GM21723 (cell line): ENCODE measurements around the gene RPS6KA2.

Source experiments
- ATAC-seq: cut with Tn5 transposase; IDR thresholded peaks from one replicate; pipeline ENCODE4 v1.9.1; 2021; ENCODE audit warnings: mild to moderate bottlenecking, moderate library complexity; ENCODE audit not compliant: unreplicated experiment

Gene RPS6KA2

DNA sequence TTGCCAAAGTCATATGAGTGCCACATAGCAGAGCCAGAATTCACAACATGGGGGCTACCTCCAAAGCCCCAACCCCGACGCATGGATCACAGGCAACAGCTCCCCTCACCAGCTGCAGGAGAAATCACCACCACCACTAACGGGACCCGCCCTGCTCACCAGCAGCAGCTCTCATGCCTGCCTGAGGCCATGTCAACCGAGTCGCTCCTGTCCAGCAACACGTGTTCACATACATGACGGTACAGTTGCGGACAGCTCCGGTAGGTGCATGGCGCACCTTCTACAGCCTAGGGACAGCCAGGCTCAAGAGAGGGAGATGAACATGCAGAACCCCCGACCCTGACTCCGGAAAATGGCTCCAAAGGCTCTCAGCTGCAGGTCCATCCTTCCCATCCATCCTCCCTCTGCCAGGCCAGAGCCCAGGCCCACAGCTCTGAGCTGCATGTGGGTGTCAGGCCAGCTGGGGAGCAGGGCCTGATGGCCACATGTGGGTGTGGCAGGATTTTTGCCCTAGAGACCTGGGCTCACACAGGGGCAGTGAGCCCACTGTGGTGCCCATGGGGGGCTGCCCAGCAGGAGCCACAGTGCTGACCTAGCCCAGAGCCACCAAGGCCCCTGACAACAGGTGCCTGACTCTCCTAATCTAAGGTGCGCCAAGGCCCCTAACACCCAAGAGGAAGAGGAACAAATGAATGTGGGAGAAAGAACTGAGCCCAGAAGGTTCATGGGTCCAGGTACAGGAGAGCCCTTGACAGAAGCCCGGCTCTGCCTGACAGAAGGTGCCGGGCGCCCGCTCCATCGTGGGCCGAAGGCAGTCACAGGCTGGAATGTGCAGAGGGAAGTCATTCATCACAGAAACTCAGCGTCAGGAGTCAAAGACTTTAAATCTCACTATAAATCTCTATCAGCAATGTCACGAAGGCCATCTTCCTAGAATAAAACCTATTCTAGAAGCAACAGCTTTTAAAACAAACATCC is 10.5 kb downstream of the RPS6KA2 start:
- no peak for ATAC-seq

DNA sequence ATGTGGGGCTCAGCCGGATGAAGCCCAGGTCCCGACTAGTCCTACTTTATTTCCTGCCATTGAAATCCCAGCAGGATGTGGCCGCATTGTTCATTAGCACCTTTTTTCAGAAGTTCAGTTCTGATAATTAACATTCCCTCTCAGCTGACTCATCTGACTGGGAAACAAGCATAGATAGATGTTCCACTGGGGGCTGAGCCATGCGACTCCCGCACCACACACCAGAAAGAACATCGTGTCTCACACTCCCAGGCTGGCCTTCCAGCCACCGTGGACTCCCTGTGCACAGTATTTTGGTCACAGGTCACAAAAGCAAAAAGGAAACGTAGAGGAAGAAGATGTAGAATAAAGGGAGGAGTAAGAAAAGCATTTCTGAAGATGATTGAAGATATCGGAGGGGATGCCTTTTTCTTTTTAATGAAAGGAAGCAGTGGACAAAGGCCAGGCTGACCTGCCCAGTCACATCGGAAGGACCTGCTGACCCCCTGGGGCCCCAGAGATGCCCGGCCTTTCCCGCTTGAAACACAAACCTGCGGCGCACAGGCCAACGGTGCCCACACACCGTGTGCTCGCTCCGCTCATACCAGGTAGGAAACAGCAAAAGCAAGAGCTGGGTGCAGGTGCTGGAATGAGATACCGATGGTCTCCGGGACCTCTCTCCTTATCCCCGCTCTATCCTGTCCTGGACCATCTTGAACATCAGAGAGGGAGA is 11.8 kb downstream of the RPS6KA2 start:
- no peak for ATAC-seq

DNA sequence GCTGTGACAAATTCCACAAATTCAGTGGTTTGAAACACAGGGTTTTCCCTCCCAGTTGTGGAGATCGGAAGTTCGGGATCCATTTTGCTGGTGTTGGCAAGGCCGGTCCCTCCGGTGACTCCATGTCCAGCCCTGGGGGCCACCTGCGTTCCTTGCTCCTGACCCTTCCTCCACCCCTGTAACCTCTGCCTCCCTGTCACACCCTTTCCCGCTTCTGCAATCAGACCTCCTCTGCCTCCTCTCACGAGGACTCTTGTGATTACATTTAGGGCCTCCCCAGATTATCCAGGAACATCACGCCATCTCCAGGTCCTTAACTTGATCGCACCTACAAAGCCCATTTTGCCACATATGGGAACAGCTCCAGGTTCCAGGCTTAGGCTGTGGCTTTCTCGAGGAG is 12.5 kb downstream of the RPS6KA2 start:
- no peak for ATAC-seq

DNA sequence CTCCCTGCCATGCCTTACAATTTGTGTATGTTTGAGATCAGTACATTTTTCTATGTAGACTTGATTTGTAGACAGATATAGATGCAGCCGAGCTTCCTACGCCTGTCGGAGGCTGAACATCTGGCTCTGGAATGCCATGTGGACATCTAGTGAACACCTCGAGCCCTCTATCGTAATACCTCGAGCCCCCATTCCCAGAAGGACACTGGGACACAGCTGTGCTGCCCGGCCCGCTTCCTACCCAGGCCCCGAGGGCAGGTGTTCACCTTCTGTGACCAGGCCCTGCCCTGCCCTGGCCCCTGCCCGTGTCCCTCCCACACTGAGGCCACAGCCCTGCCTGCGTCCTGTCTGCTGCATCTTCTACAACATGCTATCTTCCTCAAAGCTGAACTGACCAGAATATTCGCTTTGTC is 12.9 kb downstream of the RPS6KA2 start:
- no peak for ATAC-seq

DNA sequence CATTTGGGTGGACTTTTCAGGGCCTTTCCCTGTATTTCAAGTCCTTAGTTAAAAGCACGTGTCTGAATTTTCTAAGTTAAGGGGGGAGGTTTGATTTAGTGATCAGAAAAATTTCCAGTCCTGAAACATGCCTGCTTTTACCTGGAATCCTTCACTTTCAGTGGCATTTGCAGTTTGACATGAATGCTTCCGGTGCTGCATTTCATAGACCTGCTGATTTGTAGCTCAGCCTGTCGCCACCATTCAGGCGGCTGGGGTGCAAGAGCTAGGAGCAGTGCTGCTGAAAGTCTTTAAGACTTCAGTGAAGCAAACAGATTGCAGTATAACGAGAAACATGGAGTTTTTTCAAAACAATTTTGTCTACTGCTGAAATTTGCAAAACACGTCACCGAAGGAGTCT is 14.0 kb downstream of the RPS6KA2 start:
- ATAC-seq, result no peak

DNA sequence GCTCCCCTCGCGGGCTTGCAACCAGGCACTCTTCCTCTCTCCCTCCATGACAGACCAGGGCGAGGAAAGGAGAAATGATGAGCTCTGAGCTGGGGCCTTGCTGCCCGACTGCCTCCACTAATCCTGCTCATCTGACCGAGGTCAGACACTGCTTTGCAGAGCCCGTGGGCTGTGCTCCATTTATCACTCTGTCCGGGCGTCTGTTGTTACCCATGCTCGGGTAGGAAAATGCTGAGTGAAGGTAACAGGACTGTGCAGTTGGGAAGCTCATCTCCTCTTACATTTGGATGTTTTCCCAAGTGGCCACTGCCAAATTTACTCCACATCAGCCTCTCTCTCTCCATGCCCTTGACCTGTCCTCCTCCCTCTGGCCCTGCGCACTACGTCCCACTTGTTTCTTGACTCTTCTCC is 14.6 kb downstream of the RPS6KA2 start:
- ATAC-seq, result no peak

DNA sequence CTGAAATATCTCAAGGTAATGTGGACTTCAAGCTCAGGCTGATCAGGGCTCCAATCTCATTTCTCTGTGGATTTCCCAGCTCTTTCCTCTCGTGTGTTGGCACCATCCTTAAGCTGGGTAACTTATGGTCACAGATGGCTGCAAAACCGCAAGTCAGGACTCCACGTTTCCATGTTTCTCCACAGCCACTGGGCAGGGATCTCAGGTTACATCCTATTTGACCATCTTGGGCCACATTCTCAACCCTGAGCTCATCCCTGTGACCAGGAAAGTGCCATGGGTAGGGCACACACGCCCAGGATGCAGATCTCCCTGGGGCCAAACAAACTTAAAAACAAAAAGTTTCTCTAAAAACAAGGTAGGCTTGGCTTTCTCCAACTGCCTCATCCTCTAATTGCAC is 15.4 kb downstream of the RPS6KA2 start:
- no peak for ATAC-seq

DNA sequence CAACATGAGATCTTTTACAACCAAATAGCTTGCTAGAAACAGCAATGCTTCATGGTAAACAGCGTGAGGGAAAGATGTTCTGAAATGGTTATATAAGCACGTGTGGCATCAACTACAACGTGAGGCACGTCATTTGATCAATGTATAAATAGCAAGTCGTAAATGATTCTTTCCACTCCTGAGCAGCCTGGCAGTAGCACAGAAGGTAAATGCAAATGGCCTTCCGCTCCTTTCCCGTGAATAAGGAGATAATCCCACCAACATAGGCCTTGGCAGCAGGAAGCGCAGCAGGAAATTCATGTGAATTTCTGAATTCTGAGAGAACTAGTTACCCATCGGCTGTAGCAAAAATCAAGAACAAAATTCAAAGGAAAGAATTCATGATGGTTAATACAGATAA is 17.0 kb downstream of the RPS6KA2 start:
- no peak for ATAC-seq

DNA sequence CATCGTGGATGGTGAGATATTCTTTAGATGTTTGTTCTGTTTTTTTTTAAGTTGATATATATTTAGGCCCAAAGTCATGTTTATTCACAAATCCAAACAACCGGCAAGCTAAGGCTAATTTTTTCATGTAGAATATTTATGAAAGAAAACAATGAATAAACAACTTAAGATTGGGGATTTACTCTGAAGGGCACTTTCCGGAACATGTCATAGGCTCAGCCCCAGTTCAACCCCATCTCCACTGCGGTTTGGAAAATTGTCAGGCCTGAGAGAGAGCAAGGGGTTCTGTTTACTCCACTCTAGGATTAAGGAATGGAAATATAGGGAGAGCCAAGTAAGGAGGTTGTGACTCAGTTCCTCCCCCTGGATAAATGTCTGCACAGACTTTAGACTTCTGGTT is 18.3 kb downstream of the RPS6KA2 start:
- no peak for ATAC-seq

DNA sequence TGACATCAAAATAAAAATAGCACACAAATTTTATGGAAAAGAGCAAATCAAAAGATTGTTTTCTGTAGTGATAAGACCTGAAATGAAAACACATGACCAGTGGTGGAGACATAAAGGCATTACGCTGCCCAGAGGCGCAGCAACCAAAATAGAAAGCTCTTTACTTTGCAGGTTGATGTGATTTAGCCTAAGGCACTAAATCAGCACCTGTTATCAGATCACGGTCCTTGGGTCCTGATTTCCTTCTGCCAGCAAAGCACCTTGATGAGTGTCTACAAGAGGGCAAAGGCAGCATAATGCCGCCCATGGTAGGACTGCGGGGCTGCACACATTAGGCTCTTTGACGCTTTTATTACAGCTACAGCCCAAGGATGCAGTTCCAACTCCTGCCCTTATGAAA is 21.3 kb downstream of the RPS6KA2 start:
- ATAC-seq, result no peak

DNA sequence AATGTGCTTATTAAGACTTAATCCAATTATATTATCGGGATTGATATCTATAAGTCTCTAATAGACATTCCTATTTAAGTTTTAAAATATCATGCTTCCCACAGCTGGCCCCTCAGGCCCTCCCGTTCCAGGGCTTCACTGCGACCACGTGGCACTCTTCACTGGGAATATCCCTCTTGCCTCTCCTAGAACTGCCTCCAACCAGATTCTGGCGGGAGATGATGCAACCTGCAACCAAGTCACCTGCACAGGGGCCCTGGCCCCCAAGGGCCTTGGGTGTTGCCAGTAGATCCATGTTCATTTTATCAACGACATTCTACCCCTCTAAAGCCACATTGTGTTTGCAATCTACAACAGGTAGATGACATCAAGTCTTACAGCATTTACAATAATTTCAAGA is 22.1 kb downstream of the RPS6KA2 start:
- no peak for ATAC-seq

DNA sequence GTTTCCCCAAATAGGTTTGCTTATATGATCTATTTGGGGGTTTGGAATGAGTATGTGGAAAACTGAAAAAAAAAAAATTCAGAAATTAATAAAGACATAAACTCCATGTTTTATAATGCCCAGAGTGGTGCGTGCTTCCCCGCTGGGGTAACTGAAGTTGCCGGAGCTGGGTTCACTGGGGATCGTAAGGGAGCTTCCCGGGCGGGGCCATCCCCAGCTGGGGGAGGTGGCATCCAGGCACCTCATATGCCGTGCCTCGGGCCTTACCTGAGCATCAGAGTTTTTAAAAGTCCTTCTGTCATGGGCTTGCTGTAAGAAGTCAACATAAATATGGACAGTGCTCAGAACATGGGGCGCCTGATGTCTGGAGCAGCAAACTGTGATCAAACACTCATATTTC is 22.7 kb downstream of the RPS6KA2 start:
- ATAC-seq, result no peak

DNA sequence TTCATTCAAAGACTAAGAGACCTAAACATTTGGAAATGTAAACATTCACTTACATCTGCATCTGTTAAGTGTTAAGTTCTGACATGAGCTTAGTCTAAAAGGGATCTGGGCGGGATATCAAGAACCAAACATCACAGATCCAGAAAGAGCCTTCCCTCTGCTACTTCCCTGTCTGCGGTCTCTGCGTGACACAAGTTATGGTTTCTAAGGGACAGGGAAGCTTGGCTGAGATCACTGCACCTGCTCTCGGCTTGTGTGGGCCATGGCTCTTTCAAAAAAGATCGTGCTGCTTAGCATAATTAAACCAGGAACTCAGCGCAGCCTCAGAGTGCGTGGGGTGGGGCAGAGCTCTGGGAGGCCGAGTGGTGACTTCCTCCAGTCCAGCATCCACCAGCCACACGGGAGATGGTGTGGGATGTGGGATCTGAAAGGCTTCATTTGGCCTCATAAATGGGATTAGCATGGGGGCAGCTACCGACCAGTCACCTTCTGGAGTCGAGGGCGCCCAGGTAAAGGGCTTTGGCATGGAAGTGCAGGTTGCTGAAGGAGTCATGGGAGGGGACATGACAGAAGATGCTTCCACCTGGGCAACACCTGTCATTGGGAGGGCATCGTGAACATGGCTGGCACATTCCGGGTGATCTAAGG is 23.9 kb downstream of the RPS6KA2 start:
- no peak for ATAC-seq

DNA sequence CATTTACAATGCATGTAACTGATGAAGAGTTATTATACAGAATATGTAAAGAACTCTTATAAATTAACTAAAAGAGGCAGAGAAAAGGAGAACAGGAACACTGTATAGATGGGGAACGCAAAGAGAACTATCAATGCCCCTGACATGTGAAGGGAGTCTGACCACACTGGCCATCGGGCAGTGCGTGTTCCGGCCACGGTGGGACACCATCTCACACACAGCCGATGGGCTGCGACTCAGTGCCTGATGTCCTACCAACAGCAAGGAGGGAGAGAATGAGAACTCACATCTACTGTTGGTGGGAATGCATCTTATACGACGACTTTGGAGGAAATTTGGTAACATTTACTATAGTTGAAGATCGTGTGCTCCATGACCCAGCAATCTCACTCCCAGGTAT is 25.1 kb downstream of the RPS6KA2 start:
- no peak for ATAC-seq

DNA sequence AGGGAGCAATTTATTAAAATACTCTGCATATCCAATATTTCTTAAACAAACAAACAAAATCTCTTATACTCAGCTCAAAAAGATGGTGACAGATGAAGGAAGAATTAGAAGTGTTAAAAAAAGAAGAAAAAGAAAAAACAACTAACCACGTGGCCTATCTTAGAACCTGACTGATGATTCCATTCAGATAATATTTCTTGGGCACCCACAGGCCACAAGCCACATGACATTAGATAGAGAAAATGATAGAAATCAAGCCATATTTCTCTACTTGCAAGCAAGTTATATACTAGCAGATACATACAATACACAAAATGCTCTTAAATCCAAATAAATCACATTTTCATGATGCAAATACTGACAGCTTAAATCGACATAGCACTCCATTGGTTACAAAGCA is 26.1 kb downstream of the RPS6KA2 start:
- no peak for ATAC-seq

DNA sequence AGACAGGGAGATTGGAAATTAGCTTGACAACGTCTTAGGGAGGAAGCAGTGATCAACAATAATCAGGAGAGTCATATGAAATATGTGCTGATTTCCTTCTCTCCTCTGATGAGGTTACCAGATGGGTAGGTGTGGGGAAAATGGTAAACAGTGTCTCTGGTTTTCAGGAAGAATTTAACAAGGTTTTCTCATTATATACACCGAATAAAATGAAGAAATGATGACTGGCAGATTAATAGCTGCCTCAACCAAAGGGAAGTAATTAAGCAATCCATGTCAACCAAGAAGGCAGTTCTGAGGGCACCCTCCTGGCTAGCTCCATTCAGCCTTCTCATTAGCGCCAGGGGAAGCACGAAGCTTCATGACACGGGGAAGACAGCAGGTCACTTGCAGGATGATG is 27.8 kb downstream of the RPS6KA2 start:
- ATAC-seq, result no peak

DNA sequence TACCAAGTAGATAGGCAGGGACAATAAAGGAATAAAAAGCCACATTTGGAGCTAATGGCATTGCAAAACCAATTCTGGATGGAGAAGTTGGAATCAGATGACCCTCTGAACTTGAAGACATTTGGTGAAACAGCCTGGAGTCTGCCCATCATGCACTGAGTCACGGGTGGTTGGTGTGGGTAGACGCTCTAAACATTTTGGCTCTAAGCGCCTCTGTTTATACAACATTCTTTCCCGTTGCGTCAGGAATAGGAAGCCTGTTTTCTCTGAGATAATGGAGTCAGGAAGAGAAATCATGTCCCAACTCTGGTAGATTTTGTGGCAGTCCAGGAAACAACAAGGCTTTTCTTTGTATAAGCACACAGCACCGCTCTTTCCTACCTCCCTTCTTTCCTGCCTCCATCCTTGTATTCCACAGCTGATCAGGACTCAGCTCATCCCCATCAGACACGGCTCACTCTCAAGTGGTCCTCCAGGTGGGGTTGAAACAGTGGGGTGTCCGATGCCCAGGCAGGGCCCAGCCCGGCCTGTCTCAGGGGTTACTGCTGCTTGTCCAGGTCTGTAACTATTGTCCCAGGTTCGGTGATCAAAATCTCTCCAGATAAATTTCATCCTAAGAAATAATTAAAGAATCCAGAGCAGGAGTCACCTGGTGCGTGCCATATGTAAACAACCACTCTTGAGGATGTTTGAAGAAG is 28.5 kb downstream of the RPS6KA2 start:
- ATAC-seq, result no peak

DNA sequence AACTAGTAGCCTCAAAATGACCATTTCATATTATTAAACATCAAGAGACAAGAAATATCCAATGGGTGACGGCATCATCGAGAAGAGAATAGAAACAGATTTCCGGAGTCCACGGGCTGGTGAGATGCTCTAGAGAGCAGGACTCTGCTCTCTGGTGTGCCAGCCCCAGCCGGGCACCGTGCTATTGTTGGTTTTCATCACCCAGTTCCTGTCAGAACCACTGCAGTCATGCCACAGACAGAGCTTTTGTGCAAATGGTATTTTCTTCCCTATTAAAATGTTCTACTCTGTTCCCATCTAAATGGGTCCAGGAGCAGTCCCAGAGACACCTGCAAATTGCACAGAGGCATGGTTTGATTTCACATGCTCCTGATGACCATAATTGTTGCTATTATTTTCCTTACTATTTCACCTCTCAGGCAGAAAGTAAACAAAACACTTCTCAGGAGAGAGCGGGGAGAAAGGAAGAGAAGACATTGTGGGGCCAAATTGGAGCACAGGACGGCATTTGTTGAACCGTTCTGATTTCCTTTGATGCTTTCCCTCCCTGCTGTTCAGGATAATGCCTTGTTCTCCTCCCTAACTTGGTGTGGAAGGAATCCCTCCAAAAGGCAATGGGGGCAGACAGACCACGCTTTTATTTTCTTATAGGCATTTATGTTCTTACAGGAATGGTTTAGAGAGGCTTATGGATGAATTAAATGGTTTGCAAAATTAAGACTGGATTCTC is 29.2 kb downstream of the RPS6KA2 start:
- no peak for ATAC-seq

DNA sequence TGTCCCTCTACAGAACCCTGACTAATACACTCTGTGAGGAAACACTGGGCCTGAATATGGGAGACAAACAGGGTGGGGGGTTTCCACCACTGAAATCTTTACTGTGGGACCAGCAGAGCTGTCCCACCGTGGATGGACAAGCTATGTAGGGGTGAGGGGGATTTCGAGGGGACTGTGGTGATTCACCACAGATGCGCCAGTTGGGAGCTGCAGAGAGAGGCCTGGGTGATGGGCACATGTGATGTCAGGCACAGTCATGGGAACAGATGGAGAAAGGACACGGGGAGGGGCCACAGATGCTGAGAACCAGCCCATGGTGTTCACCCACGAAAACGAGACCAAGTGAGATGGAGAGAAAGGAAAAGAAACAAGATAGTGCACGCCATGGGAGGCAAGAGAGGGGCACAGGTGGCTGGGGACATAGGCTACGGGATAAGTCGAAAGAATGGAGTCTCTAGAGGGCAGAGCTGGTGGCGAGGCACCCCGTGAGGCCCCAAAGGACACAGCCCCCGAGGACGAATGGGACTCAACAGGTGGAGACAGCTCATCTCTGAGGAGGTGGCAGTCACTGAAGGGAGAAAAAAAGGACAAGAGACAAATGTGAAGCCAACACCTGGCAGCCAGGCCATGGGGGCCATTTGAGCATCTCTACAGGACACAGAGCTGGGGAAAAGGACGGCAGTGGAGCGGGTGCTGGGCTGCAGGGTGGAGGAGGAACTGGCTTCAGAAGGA is 30.1 kb downstream of the RPS6KA2 start:
- ATAC-seq, result no peak

DNA sequence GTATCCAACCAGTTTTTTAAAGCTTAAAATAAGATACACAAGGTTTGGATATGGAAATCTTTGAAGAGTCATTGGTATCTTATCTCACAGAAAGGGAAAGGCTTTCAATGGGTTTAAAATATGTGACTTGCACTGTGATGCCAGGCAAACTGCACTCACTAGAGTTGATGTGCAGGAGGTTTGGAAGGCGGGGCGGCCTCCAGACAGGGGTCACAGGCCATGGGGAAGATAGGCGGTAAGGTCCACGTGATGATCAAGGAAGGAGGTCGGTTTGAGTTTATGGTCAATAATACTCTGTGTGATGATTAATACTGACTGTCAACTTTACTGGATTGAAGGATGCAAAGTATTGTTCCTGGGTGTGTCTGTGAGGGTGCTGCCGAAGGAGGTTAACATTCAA is 31.1 kb downstream of the RPS6KA2 start:
- no peak for ATAC-seq
